EH (cell line): Measurements from ENCODE around the gene ZNF574.

Experiments used
- DNase-seq: peaks from one replicate; pipeline ENCODE4 v3.0.0-alpha.2; 2015; ENCODE audit warnings: low read depth

ZNF574 gene

GRCh38 chr19:42054205-42054604 lies 21.8 kb upstream of the ZNF574 start:
- no peak for DNase-seq

- no peak for DNase-seq
Measured at GRCh38 chr19:42057846-42058245, 18.1 kb upstream of the ZNF574 start.

- no peak for DNase-seq
Measured at GRCh38 chr19:42059196-42059595, 16.8 kb upstream of the ZNF574 start.

- DNase-seq, result no peak
Measured at GRCh38 chr19:42060117-42060516, 15.8 kb upstream of the ZNF574 start.

- DNase-seq, result no peak
Measured at GRCh38 chr19:42062381-42062780, 13.6 kb upstream of the ZNF574 start.

GRCh38 chr19:42064432-42064831 lies 11.5 kb upstream of the ZNF574 start:
- no peak for DNase-seq

GRCh38 chr19:42065051-42065450 lies 10.9 kb upstream of the ZNF574 start:
- DNase-seq, result no peak

GRCh38 chr19:42065511-42065910 lies 10.5 kb upstream of the ZNF574 start:
- no peak for DNase-seq

GRCh38 chr19:42066075-42066754 lies 9.8 kb upstream of the ZNF574 start:
- peak; percentile 53 for DNase-seq

GRCh38 chr19:42067315-42067888 lies 8.6 kb upstream of the ZNF574 start:
- no peak for DNase-seq

GRCh38 chr19:42068361-42068755 lies 7.6 kb upstream of the ZNF574 start:
- DNase-seq, result no peak

GRCh38 chr19:42068756-42069571 lies 7.0 kb upstream of the ZNF574 start:
- no peak for DNase-seq

- DNase-seq, result no peak
Measured at GRCh38 chr19:42069619-42070351, 6.2 kb upstream of the ZNF574 start, which contains the start of gene GRIK5. TSS of gene GRIK5 (minus strand) at chr19:42070206. CDS start at chr19:42065770, 4,436 bp downstream.

- no peak for DNase-seq
Measured at GRCh38 chr19:42071247-42071646, 4.7 kb upstream of the ZNF574 start.

- DNase-seq, result no peak
Measured at GRCh38 chr19:42074513-42075363, 1.2 kb upstream of the ZNF574 start.

- no peak for DNase-seq
Measured at GRCh38 chr19:42075364-42075615, 676 bp upstream of the ZNF574 start.

- no peak for DNase-seq
Measured at GRCh38 chr19:42076380-42076944, 496 bp downstream of the ZNF574 start.

GRCh38 chr19:42078058-42078457 lies 2.1 kb downstream of the ZNF574 start:
- no peak for DNase-seq

- no peak for DNase-seq
Measured at GRCh38 chr19:42078538-42079275, 2.7 kb downstream of the ZNF574 start.

- DNase-seq, result no peak
Measured at GRCh38 chr19:42079276-42079669, 3.3 kb downstream of the ZNF574 start.
